Neural progenitor cell (in vitro differentiated cells): ENCODE results near the gene DPM1. TPM values are rescaled to one million over a fixed set of nuclear protein-coding genes. Genes with fewer than 3 reads are reported as not detected.

Experiments used
- DNase-seq: peaks from one replicate; pipeline ENCODE4 v3.0.0-alpha.2; 2016; ENCODE audit warnings: low spot score
- H2AFZ ChIP-seq: fragments of 200-600 bp; sonication (generic); replicated peaks from 2 replicates; pipeline ENCODE4 v1.6.1; 2016; ENCODE audit warnings: antibody characterized with exemption
- H3F3A ChIP-seq: fragments of 200-600 bp; sonication (generic); 2 replicates; pipeline ENCODE4 v1.6.1; 2016; ENCODE audit warnings: antibody characterized with exemption, low read depth
- H3K27ac ChIP-seq: fragments of 200-600 bp; sonication (generic); 2 replicates; pipeline ENCODE4 v1.5.1; 2016; ENCODE audit warnings: mild to moderate bottlenecking
- H3K27me3 ChIP-seq: fragments of 200-600 bp; sonication (generic); 2 replicates; pipeline ENCODE4 v1.6.1; 2016; ENCODE audit warnings: mild to moderate bottlenecking, moderate library complexity
- H3K36me3 ChIP-seq: fragments of 200-600 bp; sonication (generic); 2 replicates; pipeline ENCODE4 v1.5.1; 2016
- H3K4me1 ChIP-seq: fragments of 200-600 bp; sonication (generic); 2 replicates; pipeline ENCODE4 v1.6.1; 2016; ENCODE audit warnings: mixed run types
- H3K4me2 ChIP-seq: fragments of 200-600 bp; sonication (generic); 2 replicates; pipeline ENCODE4 v1.6.1; 2016
- H3K4me3 ChIP-seq: fragments of 200-600 bp; sonication (generic); 2 replicates; pipeline ENCODE4 v1.5.1; 2016
- H3K79me2 ChIP-seq: fragments of 200-600 bp; sonication (generic); 2 replicates; pipeline ENCODE4 v1.6.1; 2016; ENCODE audit warnings: low read depth
- H3K9ac ChIP-seq: fragments of 200-600 bp; sonication (generic); 2 replicates; pipeline ENCODE4 v1.6.1; 2016
- H3K9me3 ChIP-seq: fragments of 200-600 bp; sonication (generic); 2 replicates; pipeline ENCODE4 v1.5.1; 2016; ENCODE audit warnings: low read depth
- H4K20me1 ChIP-seq: fragments of 200-600 bp; sonication (generic); 2 replicates; pipeline ENCODE4 v1.6.1; 2016; ENCODE audit warnings: low read depth
- H3K27ac Mint-ChIP-seq: 3 replicates; pipeline ENCODE4 v1.8.0; 2021; ENCODE audit warnings: mixed read lengths
- H3K27me3 Mint-ChIP-seq: 2 replicates; pipeline ENCODE4 v1.8.0; 2022; ENCODE audit warnings: low read depth, mild to moderate bottlenecking, inconsistent platforms, moderate library complexity, mixed read lengths; ENCODE audit not compliant: insufficient read depth
- H3K36me3 Mint-ChIP-seq: 3 replicates; pipeline ENCODE4 v1.8.0; 2021; ENCODE audit warnings: mixed read lengths
- H3K4me1 Mint-ChIP-seq: 3 replicates; pipeline ENCODE4 v1.8.0; 2021; ENCODE audit warnings: mixed read lengths
- H3K4me3 Mint-ChIP-seq: 3 replicates; pipeline ENCODE4 v1.8.0; 2021; ENCODE audit warnings: mild to moderate bottlenecking, moderate library complexity, mixed read lengths
- H3K9me3 Mint-ChIP-seq: 3 replicates; pipeline ENCODE4 v1.8.0; 2020; ENCODE audit warnings: mixed read lengths
- CTCF ChIP-seq: fragments of 200-600 bp; sonication (generic); IDR thresholded peaks from 2 replicates; pipeline ENCODE4 v1.5.1; 2017; ENCODE audit warnings: antibody characterized with exemption, mild to moderate bottlenecking
- EZH2 ChIP-seq: fragments of 200-600 bp; sonication (generic); IDR thresholded peaks from 2 replicates; pipeline ENCODE4 v1.6.1; 2017; ENCODE audit warnings: antibody characterized with exemption, mild to moderate bottlenecking, moderate library complexity
- EZH2phosphoT487 ChIP-seq: fragments of 200-600 bp; sonication (generic); IDR thresholded peaks from 2 replicates; pipeline ENCODE4 v1.6.1; 2017; ENCODE audit warnings: antibody characterized with exemption
- total RNA-seq: library from RNA; depleted of rRNA; stranded (reverse); fragments of >200 nt; gene quantifications from 2 replicates; pipeline ENCODE4 v1.2.3, GENCODE V29; 2015; ENCODE audit warnings: low replicate concordance

The DPM1 gene
- total RNA-seq, 1 donor from 2014 or later, result 173 TPM

GRCh38 chr20:50992336-50992732 lies 34.0 kb upstream of the DPM1 start:
- Histone ChIP-seq H3K79me2 (no peaks in the 10 kb centered on the region), H3F3A (no peaks in the 10 kb centered on the region), H3K4me2 (no peak overlapping the region), H3K9me3 (no peaks in the 10 kb centered on the region), H3K27me3 (no peaks in the 10 kb centered on the region), H2AFZ (peak overlapping the region; percentile 44), H3K4me1 (no peaks in the 10 kb centered on the region), H3K9ac (no peak overlapping the region), H4K20me1 (no peaks in the 10 kb centered on the region), H3K27ac (no peak overlapping the region), H3K36me3 (no peaks in the 10 kb centered on the region), H3K4me3 (no peak overlapping the region)
- no peak for DNase-seq
- H3K4me3 Mint-ChIP-seq, result no peak overlapping the region
- no peaks in the 10 kb centered on the region for H3K9me3 Mint-ChIP-seq
- H3K27ac Mint-ChIP-seq, result no peak overlapping the region
- H3K36me3 Mint-ChIP-seq, result no peaks in the 10 kb centered on the region
- TF ChIP-seq EZH2phosphoT487 (no peak), CTCF (no peak), EZH2 (no peak)
- H3K4me1 Mint-ChIP-seq, result peaks cover 21% of the 10 kb centered on the region
- peaks cover 13% of the 10 kb centered on the region for H3K27me3 Mint-ChIP-seq

- H3K4me2 ChIP-seq, result no peak overlapping the region
- no peak overlapping the region for H3K4me3 Mint-ChIP-seq
- no peaks in the 10 kb centered on the region for H3K36me3 Mint-ChIP-seq
- no peaks in the 10 kb centered on the region for H3F3A ChIP-seq
- no peak overlapping the region for H3K9ac ChIP-seq
- DNase-seq, result no peak
- no peaks in the 10 kb centered on the region for H3K36me3 ChIP-seq
- no peaks in the 10 kb centered on the region for H3K9me3 ChIP-seq
- H3K9me3 Mint-ChIP-seq, result no peaks in the 10 kb centered on the region
- H4K20me1 ChIP-seq, result no peaks in the 10 kb centered on the region
- H3K27ac ChIP-seq, result no peak overlapping the region
- no peak for TF ChIP-seq EZH2phosphoT487
- TF ChIP-seq EZH2, result no peak
- TF ChIP-seq CTCF, result no peak
- no peak overlapping the region for H3K27ac Mint-ChIP-seq
- no peaks in the 10 kb centered on the region for H3K4me1 ChIP-seq
- no peak overlapping the region for H2AFZ ChIP-seq
- H3K27me3 ChIP-seq, result no peaks in the 10 kb centered on the region
- peaks cover 11% of the 10 kb centered on the region for H3K27me3 Mint-ChIP-seq
- no peak overlapping the region for H3K4me3 ChIP-seq
- no peaks in the 10 kb centered on the region for H3K79me2 ChIP-seq
- H3K4me1 Mint-ChIP-seq, result peaks cover 19% of the 10 kb centered on the region
Observed at GRCh38 chr20:50991076-50991475, 32.7 kb upstream of the DPM1 start.

GRCh38 chr20:50987493-50988210 lies 29.3 kb upstream of the DPM1 start:
- Histone ChIP-seq H3K4me3 (no peak overlapping the region), H3K9me3 (no peaks in the 10 kb centered on the region), H3K79me2 (no peaks in the 10 kb centered on the region), H3K27ac (no peak overlapping the region), H4K20me1 (no peaks in the 10 kb centered on the region), H3K4me1 (no peaks in the 10 kb centered on the region), H3K27me3 (no peaks in the 10 kb centered on the region), H3K9ac (no peak overlapping the region), H2AFZ (peak overlapping the region; percentile 84), H3K4me2 (no peak overlapping the region), H3F3A (no peaks in the 10 kb centered on the region), H3K36me3 (no peaks in the 10 kb centered on the region)
- Mint-ChIP-seq H3K9me3 (no peaks in the 10 kb centered on the region), H3K4me3 (no peak overlapping the region), H3K4me1 (peaks cover 13% of the 10 kb centered on the region), H3K27me3 (peaks cover 2% of the 10 kb centered on the region), H3K36me3 (no peaks in the 10 kb centered on the region), H3K27ac (no peak overlapping the region)
- DNase-seq, result peak; percentile 88
- TF ChIP-seq CTCF, result peak; percentile 90
- no peak for TF ChIP-seq EZH2
